Right lung (tissue), 5 donors: ENCODE results near the gene CDKN2A. TPM values are rescaled to one million over a fixed set of nuclear protein-coding genes. Genes with fewer than 3 reads are reported as not detected.

Experiments used
- DNase-seq, 2 donors: peaks; one replicate each; pipeline ENCODE4 v3.0.0-alpha.2; 2013
- polyA plus RNA-seq, 5 donors: library from polyadenylated mRNA; unstranded; fragments of 120-200 nt; gene quantifications; one replicate each; pipeline versions ENCODE4 v1.2.1 to v1.2.3, GENCODE V29; 2013; ENCODE audit warnings: inconsistent platforms in 1 of 5, low replicate concordance in 1 of 5; ENCODE audit not compliant: insufficient read length in 5 of 5, insufficient read depth in 1 of 5

The CDKN2A gene
- polyA plus RNA-seq, 5 donors = 0.23 to 0.39 (median 0.35) TPM; not detected in 1

DNA sequence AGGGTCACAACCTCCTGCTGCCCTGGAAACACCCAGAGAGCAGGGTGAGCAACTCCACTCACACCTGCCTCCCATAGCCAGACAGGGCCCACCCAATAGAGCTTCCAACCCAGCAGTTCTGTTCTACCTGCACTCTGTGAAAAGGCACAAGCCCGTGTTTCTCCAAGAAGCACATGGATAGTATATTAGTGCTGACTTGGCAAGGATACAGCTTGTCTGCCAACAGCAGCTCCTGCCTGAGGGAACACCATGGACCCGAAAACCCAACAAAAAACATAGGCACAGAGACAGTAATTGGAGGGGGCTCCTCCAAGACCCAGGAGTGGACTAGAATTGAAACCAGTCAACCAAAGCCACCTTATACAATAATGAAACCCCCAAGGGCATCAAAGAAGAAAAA lies 48.6 kb downstream of the CDKN2A start:
- DNase-seq = no peak

DNA sequence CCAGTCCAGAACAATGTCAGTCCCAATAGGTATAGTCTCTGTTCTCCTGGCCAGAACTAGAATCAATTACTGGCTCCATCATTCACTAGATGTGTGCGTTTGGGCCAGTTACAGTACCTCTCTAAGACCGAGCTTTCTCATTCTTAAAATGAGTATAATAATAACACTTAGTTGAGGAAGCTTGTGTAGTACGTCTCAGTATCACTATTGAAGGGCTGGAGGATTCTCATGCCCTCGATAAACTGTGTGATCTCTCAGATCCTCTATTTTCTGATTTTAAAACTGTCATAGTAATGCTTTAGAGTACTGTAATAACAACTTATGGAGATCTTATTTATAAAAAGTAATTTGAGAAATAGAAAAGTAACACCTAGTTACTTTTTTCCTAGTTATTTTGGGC lies 50.7 kb downstream of the CDKN2A start:
- DNase-seq = no peak

DNA sequence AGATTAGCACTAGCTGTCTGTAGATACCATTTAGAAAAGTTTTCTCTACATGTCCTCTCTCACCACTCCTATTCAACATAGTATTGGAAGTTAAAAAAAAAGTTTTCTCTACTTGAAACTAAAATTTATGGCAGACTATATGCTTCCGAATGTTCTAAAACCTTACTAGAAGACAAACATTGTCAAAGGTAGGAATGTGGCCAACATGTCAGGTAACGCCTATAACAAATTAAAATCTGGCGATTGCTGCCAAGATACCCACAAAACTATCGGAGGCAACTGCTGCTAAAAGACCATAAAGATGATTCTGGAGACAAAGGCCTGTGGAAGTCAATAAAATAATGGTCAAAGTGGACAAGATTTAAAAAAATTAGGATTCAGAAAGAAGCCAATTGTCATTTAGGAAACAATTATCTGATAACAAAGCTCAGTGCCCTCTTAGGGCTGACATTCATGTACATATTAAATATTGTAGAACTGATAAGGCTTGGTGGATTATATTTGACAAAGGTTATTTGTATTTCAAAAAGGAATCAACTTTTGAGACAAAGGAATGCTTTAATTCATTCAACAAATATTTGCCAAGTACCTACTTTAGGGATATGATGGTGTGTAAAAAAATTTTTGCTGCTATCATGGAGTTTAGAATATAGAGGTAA lies 52.7 kb downstream of the CDKN2A start:
- no peak for DNase-seq

DNA sequence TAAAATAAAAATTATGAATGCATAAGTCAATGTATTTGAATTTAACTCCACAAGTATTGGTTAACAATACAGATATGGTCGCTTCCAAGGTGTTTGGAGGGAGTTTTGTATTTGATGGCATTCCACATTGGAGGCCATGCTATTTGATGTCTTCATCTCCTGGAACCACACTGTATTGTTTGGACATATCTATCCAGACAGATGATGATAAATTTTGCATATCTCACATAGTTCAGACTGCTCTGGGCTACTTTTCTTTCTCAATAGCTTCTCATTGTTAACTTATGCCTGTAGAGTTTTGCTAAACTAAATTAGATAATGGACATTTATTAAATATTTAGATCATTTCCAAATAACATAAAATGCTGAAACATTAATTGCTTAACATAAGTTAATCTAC lies 58.0 kb downstream of the CDKN2A start:
- DNase-seq = no peak

DNA sequence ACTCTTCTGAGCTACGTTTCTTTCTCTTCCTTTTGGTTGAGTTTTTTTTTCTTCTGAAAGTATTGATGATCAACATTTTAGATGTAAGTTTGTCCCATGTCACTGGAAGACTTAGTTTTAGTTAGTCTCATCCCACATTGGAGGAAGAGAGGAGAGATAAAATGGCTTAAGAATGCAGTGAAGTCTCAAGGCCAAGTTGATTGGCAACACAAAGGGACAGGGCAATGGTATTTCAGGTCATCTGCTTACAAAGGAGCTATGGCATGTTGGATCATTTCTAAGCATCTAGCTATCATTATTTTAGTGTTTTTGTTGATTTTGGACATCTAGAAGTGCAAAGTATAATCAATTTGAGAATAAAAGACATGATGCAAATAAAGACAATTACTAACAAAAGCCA lies 58.6 kb downstream of the CDKN2A start:
- no peak for DNase-seq

DNA sequence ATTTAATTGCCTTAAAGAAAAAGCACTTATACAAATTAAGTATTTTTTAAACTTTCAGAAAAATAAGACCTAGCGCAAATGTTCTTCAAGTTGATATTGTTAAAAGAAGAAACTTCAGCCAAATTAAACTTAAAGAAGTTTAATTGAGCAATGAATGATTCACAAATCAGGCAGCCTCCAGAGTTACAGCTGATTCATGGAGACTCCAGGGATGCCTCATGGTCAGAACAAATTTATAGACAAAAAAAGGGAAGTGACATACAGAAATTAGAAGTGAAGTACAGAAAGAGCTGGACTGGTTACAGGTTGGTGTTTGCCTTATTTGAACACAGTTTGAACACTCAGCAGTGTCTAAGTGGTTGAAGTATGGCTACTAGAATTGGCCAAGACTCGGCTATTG lies 60.3 kb downstream of the CDKN2A start:
- DNase-seq = no peak

DNA sequence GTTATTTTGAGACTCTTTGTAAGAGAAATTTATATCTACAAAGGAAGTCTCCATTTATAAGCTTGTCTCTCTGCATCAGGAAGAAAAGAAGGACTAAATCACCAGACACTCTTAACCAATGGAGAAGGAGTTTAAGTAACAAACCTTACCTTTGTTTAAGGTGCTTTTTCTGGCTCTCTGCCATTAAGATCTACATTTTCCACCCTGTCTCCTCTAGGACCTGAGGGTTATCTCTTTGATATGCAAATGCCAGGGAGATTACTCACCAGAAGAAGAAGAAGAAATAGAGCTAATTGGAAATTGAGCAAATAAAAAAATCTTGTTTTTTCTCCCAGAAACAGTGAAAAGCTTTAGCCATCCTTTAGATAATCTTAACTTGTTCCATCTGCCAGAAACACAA lies 60.9 kb downstream of the CDKN2A start:
- DNase-seq = no peak

DNA sequence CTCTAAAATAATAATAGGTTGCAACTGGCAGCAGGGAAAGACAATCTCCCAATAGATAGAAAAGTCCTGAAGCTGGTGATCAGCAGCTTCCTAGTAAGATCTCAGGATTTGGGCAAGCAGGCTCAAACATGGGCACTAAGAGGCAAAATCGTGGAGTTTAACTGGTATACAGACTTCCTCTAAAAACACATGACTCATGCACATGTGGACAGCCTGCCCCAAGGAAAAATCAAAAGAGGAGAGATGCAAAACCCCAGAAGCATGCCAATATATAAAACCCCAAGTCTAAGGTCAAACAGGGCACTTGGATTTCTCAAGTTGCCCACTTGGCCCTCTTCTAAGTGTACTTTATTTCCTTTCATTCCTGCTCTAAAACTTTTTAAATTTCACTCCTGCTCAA lies 62.8 kb downstream of the CDKN2A start:
- no peak for DNase-seq

DNA sequence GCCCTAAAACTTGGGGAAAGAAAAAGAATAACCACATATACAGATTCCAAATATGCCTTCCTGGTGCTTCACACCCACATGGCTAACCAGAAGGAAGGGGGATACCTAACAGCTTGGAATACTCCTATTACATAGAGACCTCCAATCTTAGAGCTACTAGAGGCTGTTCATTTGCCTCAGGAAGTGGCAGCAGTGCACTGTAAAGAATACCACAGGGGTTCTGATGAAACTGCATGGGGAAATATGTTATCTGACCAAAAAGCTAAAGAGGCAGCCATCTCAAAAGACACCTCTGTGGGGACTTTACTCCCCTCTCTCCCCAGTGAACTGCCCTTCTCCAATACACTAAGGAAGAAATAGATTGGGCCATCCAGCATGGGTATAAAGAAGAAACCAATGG lies 66.4 kb downstream of the CDKN2A start:
- no peak for DNase-seq

DNA sequence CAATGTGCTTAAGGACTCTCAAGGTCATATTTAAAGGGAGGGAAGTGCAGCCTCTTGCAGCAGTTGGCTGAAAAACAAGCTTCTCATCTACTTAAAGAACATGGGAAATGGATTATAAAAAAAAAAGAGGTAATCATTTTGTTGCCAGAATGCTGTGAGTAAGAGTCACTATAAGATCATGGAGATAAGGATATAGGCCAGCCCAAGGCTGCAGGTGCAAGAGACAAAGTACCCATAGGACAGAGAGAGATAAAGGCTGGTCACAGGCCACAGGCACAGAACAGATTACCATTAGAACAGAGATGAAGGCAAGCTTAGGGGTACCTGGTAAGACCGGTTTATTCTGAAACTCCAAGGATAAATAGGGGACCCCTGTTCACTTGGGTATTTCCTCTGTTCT lies 70.5 kb downstream of the CDKN2A start:
- no peak for DNase-seq

DNA sequence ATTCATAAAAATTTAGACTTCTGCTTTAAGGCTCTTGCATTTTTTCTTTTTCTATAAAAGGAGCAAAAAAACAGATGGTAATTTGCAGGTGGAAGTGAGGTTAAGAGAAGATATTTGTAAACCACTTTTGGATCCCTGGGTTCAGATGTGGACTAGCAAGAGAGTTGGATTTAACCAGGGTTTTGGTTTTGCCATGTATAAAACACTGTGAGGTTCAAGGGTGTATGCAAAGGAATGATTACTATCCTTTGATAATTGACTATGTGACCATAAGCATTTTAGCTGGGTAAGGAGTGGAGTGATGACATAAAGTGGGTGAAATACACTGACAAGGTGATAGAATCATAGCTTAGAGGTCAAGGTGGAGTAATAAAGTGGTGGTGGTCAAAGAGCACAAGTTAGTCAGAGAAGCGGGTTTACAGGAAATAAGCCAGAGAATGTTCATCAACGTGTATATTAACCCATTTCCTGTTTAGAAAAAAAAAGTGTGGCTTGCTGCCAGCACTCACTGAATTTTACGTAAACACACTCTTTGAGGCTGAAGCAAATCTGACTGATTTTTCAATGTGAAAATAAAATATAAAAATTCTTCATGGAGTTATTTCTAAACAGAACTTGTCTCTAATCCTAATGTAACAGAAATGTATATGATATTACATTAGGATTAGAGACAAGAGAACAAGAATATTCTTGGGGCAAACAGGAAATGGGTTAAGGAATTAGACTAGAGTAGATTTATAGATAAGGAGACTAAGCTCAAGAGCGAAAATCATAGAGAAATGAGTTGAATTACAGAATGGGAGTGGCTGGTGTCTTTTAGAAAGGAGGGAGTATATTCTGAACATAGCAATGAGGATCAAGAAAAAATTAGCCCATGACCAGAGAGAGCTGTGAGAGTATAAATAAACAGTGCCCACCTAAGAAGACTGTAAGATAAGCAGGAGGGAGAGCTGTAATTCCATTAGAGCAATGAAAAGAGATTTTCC lies 74.5 kb downstream of the CDKN2A start:
- DNase-seq = peak; percentile 7 to 10

Other genes starting within 250 kb of the CDKN2A start
- gene MTAP, start 191.8 kb downstream of the CDKN2A start, polyA plus RNA-seq = 10 to 100 TPM; 26.0 to 44.0 (median 37.4) TPM
- gene CDKN2B-AS1, start 399 bp upstream of the CDKN2A start, polyA plus RNA-seq = under 1 TPM in 4 of 5 donors, not detected in 1; 0.10 to 0.22 (median 0.20) TPM
- under 1 TPM; 0.10 to 0.25 (median 0.15) TPM for gene CDKN2B, start 14.9 kb upstream of the CDKN2A start, polyA plus RNA-seq